Hematopoietic multipotent progenitor cell treated with erythropoietin and hydrocortisone succinate and interleukin-3 and kit ligand, for 17 days (in vitro differentiated cells): Measurements from ENCODE around the gene FCGBP.
"Not testable (repeated sequence)": the region's sequence is repeated elsewhere in the genome, so short reads cannot be mapped to it uniquely, and the experiment has no call there.

Source experiments
- DNase-seq: peaks from one replicate; pipeline ENCODE4 v3.0.0-alpha.2; 2015; ENCODE audit warnings: low spot score

The FCGBP gene

DNA sequence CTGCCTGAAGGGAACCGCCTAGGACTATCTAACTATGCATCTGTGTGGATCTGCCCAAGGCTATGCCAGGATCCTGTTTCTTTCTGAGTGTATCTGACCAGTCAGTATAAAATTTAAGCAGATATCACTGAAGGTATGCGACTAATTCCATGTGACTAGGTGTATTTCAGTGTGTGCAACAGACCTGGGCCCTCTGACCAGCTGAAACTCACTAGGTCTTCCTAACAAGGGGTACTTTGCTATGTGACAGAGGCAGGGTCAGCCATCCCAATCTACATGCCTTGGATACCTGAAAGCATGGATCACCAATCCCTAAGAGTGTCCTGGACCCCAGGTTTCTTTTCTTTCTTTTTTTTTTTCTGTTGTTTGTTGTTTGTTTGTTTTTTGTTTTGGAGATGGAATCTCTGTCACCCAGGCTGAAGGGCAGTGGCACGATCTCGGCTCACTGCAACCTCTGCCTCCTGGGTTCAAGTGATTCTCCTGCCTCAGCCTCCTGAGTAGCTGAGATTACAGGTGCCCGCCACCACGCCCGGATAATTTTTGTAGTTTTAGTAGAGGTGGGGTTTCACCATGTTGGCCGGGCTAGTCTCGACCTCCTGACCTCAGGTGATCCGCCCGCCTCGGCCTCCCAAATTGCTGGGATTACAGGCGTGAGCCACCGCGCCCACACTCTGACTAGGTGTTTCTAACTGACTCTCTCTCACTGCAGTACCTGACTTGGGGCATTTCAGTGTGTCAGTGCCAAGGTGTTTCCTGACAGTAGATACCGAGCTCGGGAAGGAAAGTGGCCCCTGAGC is 43.5 kb downstream of the FCGBP start:
- DNase-seq, result no peak

DNA sequence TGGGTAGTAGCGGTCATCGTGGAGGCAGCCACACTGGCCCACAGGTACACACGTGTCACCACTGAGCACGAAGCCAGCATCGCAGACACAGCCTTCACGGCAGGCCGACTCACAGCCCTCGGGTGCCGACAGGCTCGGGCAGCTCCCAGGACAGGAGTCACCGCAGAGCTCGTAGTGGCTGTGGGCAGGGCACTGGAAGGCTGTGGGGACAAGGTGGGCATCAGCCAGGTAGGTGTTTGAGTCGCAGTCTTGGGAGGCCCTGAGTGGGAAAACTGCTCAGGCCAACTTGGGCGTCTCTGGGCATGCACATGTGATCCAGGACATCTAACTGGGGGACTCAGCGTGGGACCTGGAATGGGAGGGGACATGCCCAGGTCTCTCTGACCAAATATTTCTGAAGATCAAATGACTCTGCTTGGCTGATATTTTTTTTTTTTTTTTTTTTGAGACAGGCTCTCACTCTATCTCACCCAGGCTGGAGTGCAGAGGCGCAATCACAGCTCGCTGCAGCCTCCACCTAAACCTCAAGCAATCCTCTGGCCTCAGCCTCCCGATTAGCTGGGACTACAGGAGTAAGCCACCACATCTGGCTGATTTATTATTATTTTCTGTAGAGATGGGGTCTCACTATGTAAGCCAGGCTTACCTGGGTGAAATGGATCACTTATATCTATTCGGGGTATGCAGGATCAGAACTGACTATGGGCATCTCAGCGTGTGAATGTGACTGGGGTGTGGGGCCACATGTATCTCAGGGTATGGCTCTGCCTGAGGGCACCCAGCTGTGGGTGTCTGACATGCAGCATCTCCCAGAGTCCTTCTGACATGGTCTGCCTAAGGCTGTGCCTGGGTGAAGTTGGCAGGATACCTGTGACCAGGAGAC is 44.3 kb downstream of the FCGBP start:
- DNase-seq, result not testable (repeated sequence)

DNA sequence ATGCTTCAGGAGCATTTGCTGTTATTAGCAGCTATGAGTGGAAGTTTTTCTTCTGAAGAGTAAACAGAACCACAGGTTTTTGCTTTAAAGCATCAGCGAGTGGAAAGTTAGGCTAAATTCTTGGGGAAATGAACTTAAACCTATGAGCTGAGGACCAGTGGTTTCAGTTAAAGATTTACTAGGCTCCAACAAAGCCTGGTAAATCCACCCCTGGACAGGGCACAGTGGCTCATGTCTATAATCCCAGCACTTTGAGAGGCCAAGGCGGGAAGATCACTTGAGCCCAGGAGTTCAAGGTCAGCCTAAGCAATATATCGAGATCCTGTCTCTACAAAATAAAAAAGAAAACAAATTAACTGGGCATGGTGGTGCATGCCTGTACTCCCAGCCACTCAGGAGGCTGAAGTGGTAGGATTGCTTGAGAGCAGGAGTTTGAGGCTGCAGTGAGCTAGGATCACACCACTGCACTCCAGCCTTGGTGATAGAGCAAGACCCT is 46.9 kb downstream of the FCGBP start:
- DNase-seq, result not testable (repeated sequence)

DNA sequence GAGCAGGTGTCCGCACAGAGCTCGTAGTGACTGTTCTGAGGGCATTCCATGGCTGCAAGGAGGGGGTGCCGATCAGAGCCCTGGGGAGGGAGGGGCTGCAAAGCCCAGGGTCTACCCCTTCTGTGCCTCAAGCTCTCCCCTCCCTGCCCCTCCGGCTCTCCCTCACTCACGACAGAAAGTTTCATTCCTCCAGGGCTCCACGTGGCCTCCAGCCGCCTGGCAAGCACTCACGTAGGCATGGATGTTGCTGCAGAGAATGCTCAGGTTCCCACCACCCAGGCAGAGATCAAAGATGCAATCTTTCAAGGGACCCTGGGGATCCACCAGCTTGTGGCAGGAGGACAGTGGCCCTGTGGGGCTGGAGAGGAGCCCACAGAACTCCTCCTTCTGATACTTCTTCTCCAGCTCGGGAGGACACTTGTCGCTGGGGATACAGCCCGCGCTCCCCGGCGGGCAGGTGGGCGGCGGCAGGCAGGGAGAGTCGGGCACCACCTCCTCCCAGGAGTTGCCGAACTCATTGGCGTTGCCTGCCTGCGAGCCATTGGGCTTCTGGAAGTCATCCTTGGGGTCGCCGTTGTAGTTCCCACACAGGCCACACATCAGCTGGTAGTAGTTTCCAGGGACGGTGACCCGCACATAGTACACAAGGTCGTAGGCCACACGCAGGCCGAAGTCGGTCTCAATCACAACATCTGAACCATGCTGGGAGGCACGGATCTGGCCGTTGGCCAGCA is 48.4 kb downstream of the FCGBP start:
- not testable (repeated sequence) for DNase-seq

DNA sequence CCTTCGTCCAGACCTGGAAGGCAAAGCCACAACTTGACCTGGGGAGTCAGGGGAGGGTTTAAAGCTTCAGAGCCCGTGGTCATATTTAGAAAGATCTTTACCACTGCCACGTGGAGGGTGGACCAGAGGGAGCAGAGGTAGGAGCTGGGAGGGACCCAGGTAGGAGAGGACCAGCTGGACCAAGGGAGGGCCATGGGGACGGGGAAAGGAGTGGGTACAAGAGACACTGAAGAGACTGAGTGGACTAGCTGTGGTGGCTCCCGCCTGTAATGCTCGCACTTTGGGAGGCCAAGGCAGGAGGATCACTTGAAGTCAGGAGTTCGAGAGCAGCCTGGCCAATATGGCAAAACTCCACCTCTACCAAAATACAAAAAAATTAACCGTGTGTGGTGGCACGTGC is 49.7 kb downstream of the FCGBP start:
- DNase-seq, result not testable (repeated sequence)
